ENCODE data around the gene LYVE1.

- TF ChIP-seq CTCF (IDR thresholded peaks at IDR 0.05; ENCODE audit: low read depth, low read length) (no peak), EZH2phosphoT487 (IDR thresholded peaks at IDR 0.05; ENCODE audit: low read depth) (no peak)
These were observed 57.3 kb downstream of the LYVE1 start for GRCh38 chr11:10511181-10511621.
